IMR-90 (cell line): ENCODE results near the gene PODNL1. TPM values are rescaled to one million over a fixed set of nuclear protein-coding genes. Genes with fewer than 3 reads are reported as not detected.

Experiments used
- ATAC-seq: fragments of 200-7000 bp; cut with Tn5 transposase; 2 replicates; pipeline ENCODE4 v1.9.1; 2020; ENCODE audit warnings: low read depth, mild to moderate bottlenecking, moderate library complexity
- BruUV-seq: library from RNA; stranded (reverse); fragments of 400-500 nt; replicated peaks from 2 replicates; lab custom pipeline; 2021; lab: Mats Ljungman, UMichigan
- CTCF ChIA-PET: fragments of 300-600 bp; formaldehyde crosslinking; extraction: SDS; loops from one replicate; lab custom pipeline; 2021; ENCODE audit warnings: antibody characterized with exemption; lab: Yijun Ruan, JAX
- POLR2A ChIA-PET: fragments of 300-600 bp; sonication (Branson Sonifier 250); formaldehyde crosslinking; loops from one replicate; lab custom pipeline; 2022; ENCODE audit warnings: antibody characterized with exemption; ENCODE audit not compliant: unreplicated experiment; lab: Charles Lee
- DNase-seq: peaks from one replicate; pipeline ENCODE4 v3.0.0; 2013
- H2AFZ ChIP-seq: replicated peaks from 2 replicates; pipeline ENCODE3; 2013; ENCODE audit warnings: low read length, mild to moderate bottlenecking; ENCODE audit not compliant: poor library complexity
- H2AK5ac ChIP-seq: 2 replicates; pipeline ENCODE4 v1.6.1; 2013; ENCODE audit warnings: low read depth, low read length, inconsistent platforms
- H2AK9ac ChIP-seq: replicated peaks from 2 replicates; pipeline ENCODE3; 2013; ENCODE audit warnings: mild to moderate bottlenecking, low read depth, low read length, moderate library complexity; ENCODE audit not compliant: poor library complexity
- H2BK120ac ChIP-seq: 2 replicates; pipeline ENCODE4 v1.6.1; 2013; ENCODE audit warnings: low read depth, low read length, inconsistent platforms
- H2BK15ac ChIP-seq: 3 replicates; pipeline ENCODE4 v1.6.1; 2013; ENCODE audit warnings: low read depth, low read length, inconsistent platforms
- H2BK20ac ChIP-seq: 2 replicates; pipeline ENCODE4 v1.6.1; 2013; ENCODE audit warnings: low read depth, mild to moderate bottlenecking, inconsistent platforms, low read length, moderate library complexity
- H2BK5ac ChIP-seq: 2 replicates; pipeline ENCODE4 v1.6.1; 2013; ENCODE audit warnings: mild to moderate bottlenecking, low read depth, low read length, inconsistent platforms; ENCODE audit not compliant: poor library complexity, severe bottlenecking
- H3K14ac ChIP-seq: replicated peaks from 2 replicates; pipeline ENCODE4 v1.6.1; 2013; ENCODE audit warnings: low read depth, low read length, inconsistent platforms
- H3K18ac ChIP-seq: 2 replicates; pipeline ENCODE4 v1.6.1; 2013; ENCODE audit warnings: low read depth, low read length, control low read depth
- H3K23ac ChIP-seq: 2 replicates; pipeline ENCODE4 v1.6.1; 2013; ENCODE audit warnings: low read depth, low read length, inconsistent platforms
- H3K27ac ChIP-seq: 2 replicates; pipeline ENCODE4 v1.5.1; 2013; ENCODE audit warnings: mild to moderate bottlenecking, control low read depth, low read length; ENCODE audit not compliant: insufficient read depth
- H3K27me3 ChIP-seq: 2 replicates; pipeline ENCODE4 v1.6.1; 2013; ENCODE audit warnings: low read length; ENCODE audit not compliant: control insufficient read depth, insufficient read depth
- H3K36me3 ChIP-seq: 2 replicates; pipeline ENCODE4 v1.6.1; 2013; ENCODE audit warnings: low read length, mixed read lengths; ENCODE audit not compliant: control insufficient read depth, insufficient read depth
- H3K4ac ChIP-seq: 2 replicates; pipeline ENCODE4 v1.6.1; 2013; ENCODE audit warnings: low read depth, low read length, inconsistent platforms
- H3K4me1 ChIP-seq: 2 replicates; pipeline ENCODE4 v1.6.1; 2013; ENCODE audit warnings: low read length, mixed read lengths; ENCODE audit not compliant: control insufficient read depth, insufficient read depth
- H3K4me2 ChIP-seq: 2 replicates; pipeline ENCODE4 v1.6.1; 2013; ENCODE audit warnings: low read depth, mild to moderate bottlenecking, control low read depth, low read length, moderate library complexity
- H3K4me3 ChIP-seq: 2 replicates; pipeline ENCODE4 v1.5.1; 2013; ENCODE audit warnings: low read depth, mild to moderate bottlenecking, control low read depth, low read length, moderate library complexity; ENCODE audit not compliant: insufficient read depth
- H3K56ac ChIP-seq: 2 replicates; pipeline ENCODE4 v1.6.1; 2013; ENCODE audit warnings: low read length, inconsistent platforms; ENCODE audit not compliant: insufficient read depth; ENCODE audit errors: extremely low read depth
- H3K79me1 ChIP-seq, 2 experiments: 2 replicates each; pipeline ENCODE4 v1.6.1; 2013; ENCODE audit warnings: low read length in 2 of 2, inconsistent platforms in 1 of 2, low read depth in 1 of 2
- H3K9ac ChIP-seq: 2 replicates; pipeline ENCODE4 v1.6.1; 2013; ENCODE audit warnings: low read depth, low read length, control low read depth
- H3K9me1 ChIP-seq: 2 replicates; pipeline ENCODE4 v1.6.1; 2013; ENCODE audit warnings: low read length, inconsistent platforms; ENCODE audit not compliant: insufficient read depth
- H3K9me3 ChIP-seq: 2 replicates; pipeline ENCODE4 v1.6.1; 2013; ENCODE audit warnings: low read length; ENCODE audit not compliant: control insufficient read depth, insufficient read depth
- H4K20me1 ChIP-seq: 2 replicates; pipeline ENCODE4 v1.6.1; 2013; ENCODE audit warnings: low read length, inconsistent platforms; ENCODE audit not compliant: insufficient read depth
- H4K5ac ChIP-seq: 2 replicates; pipeline ENCODE4 v1.6.1; 2013; ENCODE audit warnings: mild to moderate bottlenecking, low read depth, low read length, control low read depth
- H4K8ac ChIP-seq, 2 experiments: 2 replicates each; pipeline ENCODE4 v1.6.1; 2013; ENCODE audit warnings: low read depth in 2 of 2, low read length in 2 of 2, control low read depth in 1 of 2, inconsistent platforms in 1 of 2
- H4K91ac ChIP-seq: 2 replicates; pipeline ENCODE4 v1.6.1; 2013; ENCODE audit warnings: low read depth, low read length, inconsistent platforms; ENCODE audit not compliant: insufficient read depth
- BHLHE40 ChIP-seq: fragments of 150-350 bp; IDR thresholded peaks from 2 replicates; pipeline ENCODE4 v1.6.1; 2016; ENCODE audit warnings: mild to moderate bottlenecking, low read depth, low read length
- CHD1 ChIP-seq: IDR thresholded peaks from 2 replicates; pipeline ENCODE4 v1.6.1; 2012; ENCODE audit warnings: low read depth, low read length, improper control_type of control experiment
- CTCF ChIP-seq: conservative IDR thresholded peaks from 2 replicates; pipeline ENCODE4 v1.5.1; 2012; ENCODE audit warnings: mild to moderate bottlenecking, low read depth, low read length, improper control_type of control experiment
- ELK1 ChIP-seq: fragments of 150-350 bp; IDR thresholded peaks from 2 replicates; pipeline ENCODE4 v1.6.1; 2016; ENCODE audit warnings: low read depth, mild to moderate bottlenecking, low read length, moderate library complexity, borderline replicate concordance
- MAFK ChIP-seq: IDR thresholded peaks from 2 replicates; pipeline ENCODE4 v1.6.1; 2012; ENCODE audit warnings: low read depth, low read length, improper control_type of control experiment
- MAZ ChIP-seq: IDR thresholded peaks from 2 replicates; pipeline ENCODE4 v1.6.1; 2012; ENCODE audit warnings: low read depth, mild to moderate bottlenecking, low read length, improper control_type of control experiment, moderate library complexity, borderline replicate concordance
- POLR2A ChIP-seq: IDR thresholded peaks from 2 replicates; pipeline ENCODE4 v1.6.1; 2012; ENCODE audit warnings: mild to moderate bottlenecking, low read depth, low read length
- RAD21 ChIP-seq: IDR thresholded peaks from 2 replicates; pipeline ENCODE4 v1.6.1; 2012; ENCODE audit warnings: low read length, improper control_type of control experiment
- RCOR1 ChIP-seq: IDR thresholded peaks from 2 replicates; pipeline ENCODE4 v1.6.1; 2012; ENCODE audit warnings: mild to moderate bottlenecking, low read length, improper control_type of control experiment; ENCODE audit not compliant: insufficient replicate concordance
- SMC3 ChIP-seq: fragments of 150-350 bp; IDR thresholded peaks from 2 replicates; pipeline ENCODE4 v1.6.1; 2016; ENCODE audit warnings: low read depth, mild to moderate bottlenecking, antibody characterized with exemption, low read length, moderate library complexity
- USF2 ChIP-seq: fragments of 150-350 bp; IDR thresholded peaks from 2 replicates; pipeline ENCODE4 v1.6.1; 2017; ENCODE audit warnings: mild to moderate bottlenecking, antibody characterized with exemption, low read length, low read depth
- WGBS, 2 experiments: methylation state at CpG; one replicate each; pipeline versions ENCODE4 v1.1.5 to v1.1.7; 2013; ENCODE audit warnings: missing lambda C conversion rate in 2 of 2; ENCODE audit not compliant: insufficient read length in 1 of 2; ENCODE audit errors: extremely low coverage in 2 of 2; 5-methylcytosine and 5-hydroxymethylcytosine counted together
- dilution Hi-C: fragments of 300-500 bp; cut with HindIII; formaldehyde crosslinking; loops from one replicate; pipeline ENCODE4 v1.14.3; 2018; ENCODE audit warnings: low sequenced_read_pairs; ENCODE audit not compliant: unreplicated experiment
- in situ Hi-C: fragments of 300-500 bp; cut with MboI; formaldehyde crosslinking; loops from 3 replicates; pipeline ENCODE4 v1.14.3; 2019; ENCODE audit warnings: low sequenced_read_pairs, inconsistent platforms, mixed read lengths
- intact Hi-C: fragments of 100-400 bp; cut with micrococcal nuclease; formaldehyde crosslinking; loops from 2 replicates; pipeline ENCODE4 v1.10.0; 2022
- polyA plus RNA-seq, 3 experiments: library from polyadenylated mRNA; depleted of rRNA; stranded (reverse); fragments of >200 nt; gene quantifications; 2 replicates each; pipeline ENCODE4 v1.2.3, GENCODE V29; 2012; ENCODE audit warnings: low replicate concordance in 1 of 3
- total RNA-seq: library from RNA; depleted of rRNA; stranded (reverse); fragments of >200 nt; gene quantifications from 2 replicates; pipeline ENCODE4 v1.2.3, GENCODE V29; 2012

The PODNL1 gene
- total and polyA plus RNA-seq, 2 of the 4 experiments (the other 2 are of a cell fraction) = under 0.01 to 2.4 TPM

GRCh38 chr19:13934785-13935109 lies 3.5 kb downstream of the PODNL1 start:
- no peak overlapping the region for H3K18ac ChIP-seq
- no peak overlapping the region for H3K9ac ChIP-seq
- H4K20me1 ChIP-seq = no peaks in the 10 kb centered on the region
- H4K91ac ChIP-seq = no peak overlapping the region
- in situ Hi-C loops = no loop called here
- H2BK15ac ChIP-seq = no peak overlapping the region
- H2BK20ac ChIP-seq = no peak overlapping the region
- ChIA-PET POLR2A (no interaction called here), CTCF (no interaction called here)
- no peak overlapping the region; the same call in 1 of the 2 replicates for H3K23ac ChIP-seq
- WGBS, 2 experiments = 94% methylated on average over 2 of the region's 2 CpGs; no CpG with 5 or more reads in 1 of the 2 experiments
- no peaks in the 10 kb centered on the region for H3K27me3 ChIP-seq
- no TSS peak for BruUV-seq
- H3K36me3 ChIP-seq = peaks cover 19% of the 10 kb centered on the region
- H4K5ac ChIP-seq = no peak overlapping the region
- DNase-seq (no peak), ATAC-seq (no peak)
- H3K4me3 ChIP-seq = no peak overlapping the region
- H3K9me1 ChIP-seq = peaks cover 5% of the 10 kb centered on the region
- H3K14ac ChIP-seq = no peak overlapping the region
- no peak overlapping the region for H3K27ac ChIP-seq
- H3K4me2 ChIP-seq = no peak overlapping the region
- H3K56ac ChIP-seq = no peak overlapping the region
- no peak overlapping the region for H2AK5ac ChIP-seq
- H3K79me1 ChIP-seq = peaks cover 0 to 4% of the 10 kb centered on the region in 2 experiments; a peak in 1 of 4 replicates
- no peak overlapping the region for H3K4ac ChIP-seq
- TF ChIP-seq MAFK (no peak), ELK1 (no peak), CHD1 (no peak), RAD21 (no peak), BHLHE40 (no peak), RCOR1 (no peak), USF2 (no peak), CTCF (no peak), MAZ (no peak), POLR2A (no peak), SMC3 (no peak)
- H2AFZ ChIP-seq = no peak overlapping the region
- H2BK120ac ChIP-seq = no peak overlapping the region
- H4K8ac ChIP-seq = no peak overlapping the region
- intact Hi-C loops = no loop called here
- H3K9me3 ChIP-seq = no peaks in the 10 kb centered on the region
- H2AK9ac ChIP-seq = no peak overlapping the region
- H3K4me1 ChIP-seq = peaks cover 7% of the 10 kb centered on the region
- dilution Hi-C loops = no loop called here
- no peak overlapping the region for H2BK5ac ChIP-seq
